ENCODE measurements around the gene CLDN11. TPM values are rescaled to one million over a fixed set of nuclear protein-coding genes. Genes with fewer than 3 reads are reported as not detected.

Gene CLDN11
- total and polyA plus RNA-seq, 10 of the 15 experiments (the other 5 are each of a cell fraction or from before 2014, with no cell fraction given): 0.15 TPM; not detected in 9

DNA sequence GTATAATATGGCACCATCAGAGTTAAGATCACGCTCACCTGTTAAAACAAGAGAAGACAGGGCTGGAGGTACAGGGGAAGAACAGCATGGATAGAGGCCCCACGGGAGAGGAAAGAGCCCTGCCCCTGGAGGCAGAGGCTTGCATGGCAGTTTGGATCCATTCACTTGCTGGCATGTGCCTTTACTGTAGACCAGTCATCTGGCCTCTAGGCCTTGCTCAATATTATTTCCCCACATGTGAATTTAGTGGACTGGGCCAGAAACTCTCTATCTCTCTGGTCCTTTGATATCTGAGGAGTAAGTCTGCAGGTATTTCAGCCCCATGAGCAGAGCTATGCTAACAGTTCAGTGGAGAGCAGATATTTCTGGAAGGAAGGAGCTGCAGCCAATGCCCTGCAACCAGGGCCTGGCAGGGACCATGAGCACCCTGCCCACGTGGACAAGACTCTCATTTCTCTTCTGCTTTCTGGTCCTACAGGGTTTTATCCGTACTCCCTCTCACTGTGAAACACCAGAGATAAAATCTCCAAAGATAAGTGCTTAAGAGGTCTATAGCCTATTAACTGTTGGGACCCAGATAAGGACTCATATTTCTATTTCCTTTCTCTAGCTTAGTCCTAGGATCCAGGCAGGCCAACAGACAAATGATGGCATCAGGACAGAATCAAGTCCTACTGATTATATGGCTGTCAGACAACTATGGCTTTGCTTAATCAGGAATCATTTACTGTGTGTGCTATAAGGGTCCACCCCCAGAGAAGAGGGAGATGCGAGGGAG, 65.0 kb downstream of the CLDN11 start:
- 18% methylated on average over 5 of the region's 5 CpGs for WGBS (ENCODE audit: insufficient coverage, insufficient replicate concordance, low lambda C conversion rate, missing lambda C conversion rate)
- TF ChIP-seq, protein P1, sequence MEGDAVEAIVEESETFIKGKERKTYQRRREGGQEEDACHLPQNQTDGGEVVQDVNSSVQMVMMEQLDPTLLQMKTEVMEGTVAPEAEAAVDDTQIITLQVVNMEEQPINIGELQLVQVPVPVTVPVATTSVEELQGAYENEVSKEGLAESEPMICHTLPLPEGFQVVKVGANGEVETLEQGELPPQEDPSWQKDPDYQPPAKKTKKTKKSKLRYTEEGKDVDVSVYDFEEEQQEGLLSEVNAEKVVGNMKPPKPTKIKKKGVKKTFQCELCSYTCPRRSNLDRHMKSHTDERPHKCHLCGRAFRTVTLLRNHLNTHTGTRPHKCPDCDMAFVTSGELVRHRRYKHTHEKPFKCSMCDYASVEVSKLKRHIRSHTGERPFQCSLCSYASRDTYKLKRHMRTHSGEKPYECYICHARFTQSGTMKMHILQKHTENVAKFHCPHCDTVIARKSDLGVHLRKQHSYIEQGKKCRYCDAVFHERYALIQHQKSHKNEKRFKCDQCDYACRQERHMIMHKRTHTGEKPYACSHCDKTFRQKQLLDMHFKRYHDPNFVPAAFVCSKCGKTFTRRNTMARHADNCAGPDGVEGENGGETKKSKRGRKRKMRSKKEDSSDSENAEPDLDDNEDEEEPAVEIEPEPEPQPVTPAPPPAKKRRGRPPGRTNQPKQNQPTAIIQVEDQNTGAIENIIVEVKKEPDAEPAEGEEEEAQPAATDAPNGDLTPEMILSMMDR (IDR thresholded peaks at IDR 0.05 in 2 of 3, conservative IDR thresholded peaks at IDR 0.05 in 1 of 3; ENCODE audit: control insufficient read depth in 2 of 3, extremely low read depth in 1 of 3, insufficient read depth in 1 of 3, low read depth in 3 of 3, low read length in 3 of 3): peak in 2 of 3 experiments; percentile 25 to 35; a peak in 1 of 6 replicates
- TF ChIP-seq BMI1 (IDR thresholded peaks at IDR 0.05; ENCODE audit: borderline replicate concordance) (no peak), MEF2A (IDR thresholded peaks at IDR 0.05; ENCODE audit: insufficient read depth, low read depth, low read length) (no peak), BCL11A (IDR thresholded peaks at IDR 0.05; ENCODE audit: low read depth, low read length) (no peak), WRNIP1 (IDR thresholded peaks at IDR 0.05; ENCODE audit: borderline replicate concordance, low read depth, low read length) (no peak)
- TF ChIP-seq, protein P2, sequence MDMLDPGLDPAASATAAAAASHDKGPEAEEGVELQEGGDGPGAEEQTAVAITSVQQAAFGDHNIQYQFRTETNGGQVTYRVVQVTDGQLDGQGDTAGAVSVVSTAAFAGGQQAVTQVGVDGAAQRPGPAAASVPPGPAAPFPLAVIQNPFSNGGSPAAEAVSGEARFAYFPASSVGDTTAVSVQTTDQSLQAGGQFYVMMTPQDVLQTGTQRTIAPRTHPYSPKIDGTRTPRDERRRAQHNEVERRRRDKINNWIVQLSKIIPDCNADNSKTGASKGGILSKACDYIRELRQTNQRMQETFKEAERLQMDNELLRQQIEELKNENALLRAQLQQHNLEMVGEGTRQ (IDR thresholded peaks at IDR 0.05; ENCODE audit: borderline replicate concordance, low read depth, low read length): no peak
- H3K36me3 ChIP-seq (ENCODE audit: control insufficient read depth in 2 of 2, insufficient read depth in 2 of 2, low read length in 1 of 2): no peaks in the 10 kb centered on the region
- ChIA-PET POLR2A (no interaction called here), SMC1A (ENCODE audit: uncharacterized antibody, unreplicated experiment) (no interaction called here), RAD21 (ENCODE audit: unreplicated experiment) (no interaction called here), CTCF (interaction anchor here (0.7 kb wide), 1 partner anchor 185 kb away, joined by 3 read pairs; no protein-coding TSS in a partner anchor)
- BruUV-seq (replicated peaks): no TSS peak
- no peak overlapping the region for H3K4me3 ChIP-seq
- no peak for FAIRE-seq
- intact Hi-C loops (cut with micrococcal nuclease; ENCODE audit: unreplicated experiment): no loop called here
- H3K27me3 ChIP-seq (replicated peaks in 1 of 2; ENCODE audit: control insufficient read depth in 2 of 2, insufficient read depth in 2 of 2, low read length in 1 of 2): peaks cover 3 to 4% of the 10 kb centered on the region in 2 experiments; a peak in 2 of 4 replicates
- DNase-seq (ENCODE audit: low read depth, low spot score): no peak
- ATAC-seq: peak; percentile 58
- H3K4me2 ChIP-seq (ENCODE audit: control insufficient read depth, insufficient read depth): no peak overlapping the region
- H4K20me1 ChIP-seq (ENCODE audit: control insufficient read depth, insufficient read depth): no peaks in the 10 kb centered on the region
- H3K27ac ChIP-seq (ENCODE audit: control insufficient read depth, insufficient read depth): no peak overlapping the region
- H3K9ac ChIP-seq (ENCODE audit: control insufficient read depth, insufficient read depth, low read length): no peak overlapping the region
- H3K79me2 ChIP-seq (ENCODE audit: control insufficient read depth, insufficient read depth, low read length): no peaks in the 10 kb centered on the region
- in situ Hi-C loops (cut with MboI): no loop called here
- no peaks in the 10 kb centered on the region for H3K4me1 ChIP-seq (ENCODE audit: control insufficient read depth, insufficient read depth, low read length)
- no peaks in the 10 kb centered on the region for H3K9me3 ChIP-seq (replicated peaks; ENCODE audit: control insufficient read depth, insufficient read depth, low read length)
- H2AFZ ChIP-seq (ENCODE audit: control insufficient read depth, low read depth, low read length): no peak overlapping the region

Small RNAs within 50 kb of the gene (microRNA-seq; reads per million reads assigned to microRNA genes)
- not detected for gene MIR6828

Other genes starting within 250 kb of the CLDN11 start
- gene PHC3, start 237.1 kb upstream of the CLDN11 start, total RNA-seq (2014; rRNA removed): 14.2 and 15.2 TPM in 2 replicates
- 20.5 and 25.2 TPM in 2 replicates for gene PHC3, start 237.1 kb upstream of the CLDN11 start, total RNA-seq (2014; rRNA removed; fragmentation: Illumina TruSeq; extraction: Trizol)
- 25.4 and 31.0 TPM in 2 replicates for gene PHC3, start 237.1 kb upstream of the CLDN11 start, total RNA-seq (2021)
- gene PHC3, start 237.1 kb upstream of the CLDN11 start, polyA plus RNA-seq (2011; rRNA removed): 36.4 and 58.0 TPM in 2 replicates
- gene PHC3, start 237.1 kb upstream of the CLDN11 start, polyA plus RNA-seq (2014; fragmentation: Illumina TruSeq; extraction: Trizol): 18.9 and 21.4 TPM in 2 replicates
- 1 to 10 TPM; 3.3 to 5.8 TPM for gene PHC3, start 237.1 kb upstream of the CLDN11 start, polyA plus RNA-seq (2014; fragmentation: Nextera tagmentation; extraction: Ambion mirVana)
- gene PHC3, start 237.1 kb upstream of the CLDN11 start, polyA plus RNA-seq (2014; rRNA removed): 12.1 and 15.0 TPM in 2 replicates
- 10 to 100 TPM; 57.7 to 62.3 TPM for gene PHC3, start 237.1 kb upstream of the CLDN11 start, polyA plus RNA-seq (2016; fragmentation: Nextera tagmentation; extraction: Ambion mirVana)
- 12.0 and 14.4 TPM in 2 replicates for gene PRKCI, start 196.4 kb upstream of the CLDN11 start, total RNA-seq (2014; rRNA removed)
- 14.1 and 14.6 TPM in 2 replicates for gene PRKCI, start 196.4 kb upstream of the CLDN11 start, total RNA-seq (2014; rRNA removed; fragmentation: Illumina TruSeq; extraction: Trizol)
- gene PRKCI, start 196.4 kb upstream of the CLDN11 start, total RNA-seq (2021): 9.5 and 10.8 TPM in 2 replicates
- 11.7 and 19.0 TPM in 2 replicates for gene PRKCI, start 196.4 kb upstream of the CLDN11 start, polyA plus RNA-seq (2011; rRNA removed)
- 12.4 and 15.8 TPM in 2 replicates for gene PRKCI, start 196.4 kb upstream of the CLDN11 start, polyA plus RNA-seq (2014; fragmentation: Illumina TruSeq; extraction: Trizol)
- gene PRKCI, start 196.4 kb upstream of the CLDN11 start, polyA plus RNA-seq (2014; fragmentation: Nextera tagmentation; extraction: Ambion mirVana): 1 to 10 TPM; 3.5 to 4.9 TPM
- gene PRKCI, start 196.4 kb upstream of the CLDN11 start, polyA plus RNA-seq (2014; rRNA removed): 8.0 and 8.6 TPM in 2 replicates
- 10 to 100 TPM; 13.8 to 15.4 TPM for gene PRKCI, start 196.4 kb upstream of the CLDN11 start, polyA plus RNA-seq (2016; fragmentation: Nextera tagmentation; extraction: Ambion mirVana)
- gene SKIL, start 61.2 kb upstream of the CLDN11 start, total RNA-seq (2014; rRNA removed): 10.5 and 14.7 TPM in 2 replicates
- 13.6 and 14.7 TPM in 2 replicates for gene SKIL, start 61.2 kb upstream of the CLDN11 start, total RNA-seq (2014; rRNA removed; fragmentation: Illumina TruSeq; extraction: Trizol)
- 14.4 and 14.8 TPM in 2 replicates for gene SKIL, start 61.2 kb upstream of the CLDN11 start, total RNA-seq (2021)
- gene SKIL, start 61.2 kb upstream of the CLDN11 start, polyA plus RNA-seq (2011; rRNA removed): 4.7 and 6.5 TPM in 2 replicates
- 6.0 and 9.3 TPM in 2 replicates for gene SKIL, start 61.2 kb upstream of the CLDN11 start, polyA plus RNA-seq (2014; fragmentation: Illumina TruSeq; extraction: Trizol)
- 1 to 10 TPM; 2.7 to 5.7 TPM for gene SKIL, start 61.2 kb upstream of the CLDN11 start, polyA plus RNA-seq (2014; fragmentation: Nextera tagmentation; extraction: Ambion mirVana)
- 5.1 and 5.9 TPM in 2 replicates for gene SKIL, start 61.2 kb upstream of the CLDN11 start, polyA plus RNA-seq (2014; rRNA removed)
- 1 to 10 TPM; 7.4 TPM for gene SKIL, start 61.2 kb upstream of the CLDN11 start, polyA plus RNA-seq (2016; fragmentation: Nextera tagmentation; extraction: Ambion mirVana)
- not detected in 2 replicates for gene SLC7A14, start 167.2 kb downstream of the CLDN11 start, total RNA-seq (2014; rRNA removed)
- gene SLC7A14, start 167.2 kb downstream of the CLDN11 start, total RNA-seq (2014; rRNA removed; fragmentation: Illumina TruSeq; extraction: Trizol): not detected in 2 replicates
- not detected in 2 replicates for gene SLC7A14, start 167.2 kb downstream of the CLDN11 start, total RNA-seq (2021)
- not detected in 2 replicates for gene SLC7A14, start 167.2 kb downstream of the CLDN11 start, polyA plus RNA-seq (2011; rRNA removed)
- not detected in 2 replicates for gene SLC7A14, start 167.2 kb downstream of the CLDN11 start, polyA plus RNA-seq (2014; fragmentation: Illumina TruSeq; extraction: Trizol)
- gene SLC7A14, start 167.2 kb downstream of the CLDN11 start, polyA plus RNA-seq (2014; fragmentation: Nextera tagmentation; extraction: Ambion mirVana): not detected
- gene SLC7A14, start 167.2 kb downstream of the CLDN11 start, polyA plus RNA-seq (2014; rRNA removed): not detected in 2 replicates
- gene SLC7A14, start 167.2 kb downstream of the CLDN11 start, polyA plus RNA-seq (2016; fragmentation: Nextera tagmentation; extraction: Ambion mirVana): not detected